K562 (cell line): ENCODE data around the gene RHBDF2. TPM values are rescaled to one million over a fixed set of nuclear protein-coding genes. Genes with fewer than 3 reads are reported as not detected.
A peak's percentile ranks its signal among the peaks of the same experiment; 100 is the strongest.

Source experiments
- AFF1 ChIP-seq, 2 experiments: fragments of 450-650 bp; IDR thresholded peaks; 2 replicates each; pipeline ENCODE4 v1.6.1; 2018; ENCODE audit warnings: mild to moderate bottlenecking in 2 of 2, low read depth in 1 of 2; ENCODE audit not compliant: partially characterized antibody in 2 of 2
- ARID4B ChIP-seq: sonication (generic); formaldehyde crosslinking; IDR thresholded peaks from 2 replicates; pipeline ENCODE4 v1.8.0; 2022; ENCODE audit warnings: mild to moderate bottlenecking, missing genetic modification reagents
- EGR1 ChIP-seq: fragments of 450-650 bp; conservative IDR thresholded peaks from 2 replicates; pipeline ENCODE4 v1.6.1; 2017; ENCODE audit warnings: mild to moderate bottlenecking
- HMGXB4 ChIP-seq: sonication (generic); formaldehyde crosslinking; IDR thresholded peaks from 2 replicates; pipeline ENCODE4 v1.8.1; 2023; ENCODE audit warnings: mild to moderate bottlenecking, missing genetic modification reagents
- MTA3 ChIP-seq: fragments of 450-650 bp; formaldehyde crosslinking; IDR thresholded peaks from 2 replicates; pipeline ENCODE4 v1.6.1; 2017; ENCODE audit warnings: mild to moderate bottlenecking, borderline replicate concordance
- NR0B1 ChIP-seq: fragments of 450-650 bp; IDR thresholded peaks from one replicate; pipeline ENCODE4 v1.6.1; 2018; ENCODE audit warnings: mild to moderate bottlenecking, moderate library complexity; ENCODE audit not compliant: partially characterized antibody
- POLR2A ChIP-seq: fragments of 450-650 bp; conservative IDR thresholded peaks from 2 replicates; pipeline ENCODE4 v1.6.1; 2016
- TSHZ1 ChIP-seq: fragments of 250-450 bp; sonication (Bioruptor Pico); IDR thresholded peaks from 2 replicates; pipeline ENCODE4 v1.4.0; 2020; ENCODE audit warnings: mild to moderate bottlenecking, moderate library complexity
- ZNF174 ChIP-seq: fragments of 250-450 bp; sonication (Bioruptor Pico); IDR thresholded peaks from 2 replicates; pipeline ENCODE4 v1.4.0; 2020; ENCODE audit warnings: mild to moderate bottlenecking
- ZNF655 ChIP-seq: fragments of 250-450 bp; sonication (Bioruptor Pico); IDR thresholded peaks from 2 replicates; pipeline ENCODE4 v1.5.0; 2021
- polyA plus RNA-seq, 8 experiments: library from polyadenylated mRNA; depleted of rRNA in 4 of 8; stranded (reverse) in 5 of 8; unstranded in 3 of 8; fragments of >200 nt; fragmentation: Nextera tagmentation in 2 of 8; fragmentation: Illumina TruSeq in 1 of 8; extraction: Ambion mirVana in 2 of 8; extraction: Trizol in 1 of 8; gene quantifications; 2 replicates each; pipeline versions ENCODE4 v1.2.1 to v1.2.3, GENCODE V29; 2011 to 2014; ENCODE audit warnings: inconsistent platforms in 1 of 8, missing spikeins in 1 of 8
- total RNA-seq, 7 experiments: library from RNA; depleted of rRNA in 6 of 7; stranded (reverse); fragments of >200 nt in 6 of 7; fragmentation: Illumina TruSeq in 2 of 7; extraction: Trizol in 2 of 7; gene quantifications; 2 replicates each; pipeline versions ENCODE4 v1.2.1 to v1.2.3, GENCODE V29; 2011 to 2021; ENCODE audit warnings: low replicate concordance in 1 of 7

Gene RHBDF2
- total and polyA plus RNA-seq, 9 of the 15 experiments (the other 6 are each of a cell fraction or from before 2014, with no cell fraction given), result 0.04 to 2.8 (median 1.1) TPM

- TF ChIP-seq ZNF655 (CRISPR knock-in tag) (no peak), TSHZ1 (CRISPR knock-in tag) (no peak), ZNF174 (CRISPR knock-in tag) (no peak), MTA3 (no peak), POLR2A (no peak), NR0B1 (no peak), HMGXB4 (CRISPR knock-in tag) (0 out of 2 replicates have a peak, but pooled peaks have one; percentile 0), ARID4B (CRISPR knock-in tag) (no peak), EGR1 (no peak), AFF1 (IDR thresholded peaks at IDR 0.05; ENCODE audit: low read depth in 1 of 2, partially characterized antibody in 2 of 2) (no peak)
Observed at GRCh38 chr17:76452127-76452659, 49.0 kb downstream of the RHBDF2 start (continued).
